Osteoblast (primary cell): ENCODE measurements around the gene SAC3D1. TPM values are rescaled to one million over a fixed set of nuclear protein-coding genes. Genes with fewer than 3 reads are reported as not detected.

Source experiments
- DNase-seq: peaks from one replicate; pipeline ENCODE4 v3.0.0; 2011; ENCODE audit warnings: low spot score, mixed read lengths; ENCODE audit not compliant: insufficient read length; ENCODE audit errors: missing footprints
- H2AFZ ChIP-seq: 2 replicates; pipeline ENCODE4 v1.6.0; 2011; ENCODE audit warnings: mild to moderate bottlenecking, low read length
- H3K27ac ChIP-seq: 2 replicates; pipeline ENCODE4 v1.5.1; 2011; ENCODE audit warnings: mild to moderate bottlenecking, low read depth, low read length, moderate library complexity
- H3K27me3 ChIP-seq: 2 replicates; pipeline ENCODE4 v1.6.0; 2012; ENCODE audit warnings: mild to moderate bottlenecking, control low read depth, inconsistent platforms, low read length, moderate library complexity; ENCODE audit not compliant: insufficient read depth
- H3K36me3 ChIP-seq: 2 replicates; pipeline ENCODE4 v1.5.1; 2011; ENCODE audit warnings: mild to moderate bottlenecking, low read length, control low read depth, moderate library complexity; ENCODE audit not compliant: insufficient read depth
- H3K4me1 ChIP-seq: 2 replicates; pipeline ENCODE4 v1.5.1; 2011; ENCODE audit warnings: mild to moderate bottlenecking, low read length, control low read depth, moderate library complexity; ENCODE audit not compliant: insufficient read depth
- H3K4me2 ChIP-seq: 2 replicates; pipeline ENCODE4 v1.6.0; 2011; ENCODE audit warnings: mild to moderate bottlenecking, low read length; ENCODE audit not compliant: insufficient read depth
- H3K4me3 ChIP-seq: fragments of 200-600 bp; sonication (generic); 3 replicates; pipeline ENCODE4 v1.5.1; 2012; ENCODE audit warnings: mild to moderate bottlenecking, low read length, inconsistent platforms; ENCODE audit not compliant: insufficient read depth
- H3K79me2 ChIP-seq: 2 replicates; pipeline ENCODE4 v1.6.0; 2012; ENCODE audit warnings: mild to moderate bottlenecking, low read length, control low read depth, inconsistent platforms; ENCODE audit not compliant: insufficient read depth
- H3K9me3 ChIP-seq: 2 replicates; pipeline ENCODE4 v1.5.1; 2011; ENCODE audit warnings: low read depth, low read length, control low read depth
- H4K20me1 ChIP-seq: 2 replicates; pipeline ENCODE4 v1.6.0; 2012; ENCODE audit warnings: mild to moderate bottlenecking, low read length, control low read depth; ENCODE audit not compliant: insufficient read depth
- CTCF ChIP-seq: IDR thresholded peaks from 2 replicates; pipeline ENCODE4 v1.5.1; 2011; ENCODE audit warnings: mild to moderate bottlenecking, low read depth, low read length, moderate library complexity; ENCODE audit errors: extremely low read depth
- total RNA-seq: library from RNA; depleted of rRNA; stranded (reverse); fragments of >200 nt; gene quantifications from 2 replicates; pipeline ENCODE4 v1.2.3, GENCODE V29; 2012

The SAC3D1 gene
- total RNA-seq, 1 donor: 7.6 TPM

DNA sequence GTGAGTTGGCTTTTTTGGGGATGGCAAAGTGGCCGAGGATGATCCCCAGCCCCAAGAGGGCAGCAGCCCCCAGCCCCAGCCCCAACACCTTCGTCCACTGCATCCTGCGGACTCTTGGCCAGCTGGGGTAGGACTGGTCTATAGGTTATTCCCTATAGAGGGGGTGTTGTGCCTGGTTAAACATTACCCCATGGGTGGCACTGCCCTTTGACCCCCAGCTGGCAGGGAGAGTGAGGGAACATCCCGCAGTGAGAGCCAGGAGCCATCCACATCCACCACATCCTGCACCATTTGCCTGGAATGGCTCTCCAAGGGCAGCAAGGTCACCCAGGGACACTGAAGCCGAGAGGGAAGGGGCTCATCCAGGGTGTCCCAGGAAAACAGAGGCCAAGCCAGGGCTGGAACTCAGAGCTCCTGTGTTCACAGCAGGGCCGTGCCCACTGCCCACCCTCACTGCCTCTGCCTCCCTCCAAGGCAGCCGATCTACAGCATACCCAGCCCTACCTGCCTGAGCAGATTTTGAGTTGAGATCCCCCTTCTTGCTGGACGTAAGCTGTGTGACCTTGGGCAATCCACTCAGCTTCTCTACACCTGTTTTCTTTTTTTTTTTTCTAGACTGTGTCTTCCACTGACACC, 17.5 kb downstream of the SAC3D1 start, which contains the start of gene NAALADL1:
Gene NAALADL1 (minus strand): TSS at position 135 of the 636 bp plus-strand sequence. CDS start 32 bp downstream, at position 103.
- H3K4me3 ChIP-seq: no peak within 1 kb of the TSS
- H4K20me1 ChIP-seq: no peaks in the 10 kb centered on the region
- H3K4me1 ChIP-seq: no peaks in the 10 kb centered on the region
- no peaks in the 10 kb centered on the region for H3K9me3 ChIP-seq
- no peak within 1 kb of the TSS for H3K4me2 ChIP-seq
- TF ChIP-seq CTCF: no peak
- no peak within 1 kb of the TSS for H2AFZ ChIP-seq
- no peak within 1 kb of the TSS for H3K27ac ChIP-seq
- H3K79me2 ChIP-seq: no peaks in the 10 kb centered on the region
- no peaks in the 10 kb centered on the region for H3K36me3 ChIP-seq
- peaks cover 9% of the 10 kb centered on the region for H3K27me3 ChIP-seq
- DNase-seq: peak; percentile 62

DNA sequence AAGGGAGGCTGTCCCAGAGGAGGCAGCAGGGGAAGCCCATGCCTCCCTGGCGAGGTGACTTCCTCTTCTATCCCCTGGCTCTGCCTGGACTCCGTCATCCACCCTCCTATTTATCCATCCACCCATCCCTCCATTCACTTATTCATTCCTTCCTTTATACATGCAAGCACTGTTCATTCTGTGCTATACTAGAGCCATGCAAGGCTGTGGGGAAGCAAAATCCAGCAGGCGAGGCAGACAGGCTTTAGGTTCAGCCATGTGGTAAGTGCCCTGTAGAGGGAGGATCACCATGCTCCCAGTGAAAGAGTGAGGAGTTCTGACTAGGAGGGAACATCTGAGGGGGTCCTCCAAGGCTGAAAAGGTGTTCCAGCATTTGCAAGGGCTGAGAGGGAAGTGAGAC, 18.5 kb downstream of the SAC3D1 start:
- no peaks in the 10 kb centered on the region for H3K79me2 ChIP-seq
- no peak overlapping the region for H3K27ac ChIP-seq
- TF ChIP-seq CTCF: no peak
- H3K9me3 ChIP-seq: no peaks in the 10 kb centered on the region
- H3K4me1 ChIP-seq: no peaks in the 10 kb centered on the region
- H3K4me2 ChIP-seq: no peak overlapping the region
- no peak overlapping the region for H3K4me3 ChIP-seq
- H3K36me3 ChIP-seq: no peaks in the 10 kb centered on the region
- no peak overlapping the region for H2AFZ ChIP-seq
- no peaks in the 10 kb centered on the region for H4K20me1 ChIP-seq
- peaks cover 5% of the 10 kb centered on the region for H3K27me3 ChIP-seq
- DNase-seq: peak; percentile 42

DNA sequence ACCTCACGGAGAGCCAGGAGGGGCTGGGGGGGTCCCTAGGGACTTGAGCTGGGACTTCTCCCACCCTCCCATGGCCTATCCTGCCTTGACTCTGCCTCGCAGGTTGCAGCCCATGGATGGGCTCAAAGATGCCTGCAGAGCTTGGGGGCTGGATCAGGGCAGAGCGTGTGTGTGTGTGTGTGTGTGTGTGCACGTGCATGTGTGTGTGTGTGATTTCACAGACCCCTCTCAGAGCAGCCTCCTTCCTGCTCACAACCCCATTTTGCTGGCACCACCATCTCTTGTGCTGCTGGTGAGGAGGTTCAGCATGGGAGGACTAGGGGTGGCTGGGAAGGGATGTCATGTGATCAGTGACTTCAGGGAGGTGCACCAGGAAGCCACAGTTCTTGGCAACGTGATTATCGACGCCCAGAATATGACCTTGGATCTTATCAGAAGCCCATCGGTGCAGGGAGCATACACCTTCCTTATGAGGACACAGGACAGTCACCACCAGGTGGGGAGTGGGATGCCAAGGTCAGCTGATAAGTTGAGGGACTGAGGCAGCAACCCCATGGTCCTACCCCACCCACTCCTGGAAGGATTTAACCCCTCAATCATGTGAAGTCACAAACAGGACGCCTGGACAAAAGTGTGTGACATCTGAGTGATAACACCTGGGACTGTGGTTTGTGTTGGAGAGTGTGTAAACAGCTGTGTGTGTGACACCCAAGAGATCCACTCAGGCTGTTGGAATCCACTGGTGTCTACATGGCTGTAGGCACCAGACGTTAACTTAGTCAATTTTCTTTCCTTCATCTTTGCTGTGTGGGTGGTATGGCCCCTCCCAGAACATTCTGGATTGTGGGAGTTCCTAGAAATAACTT, 19.2 kb downstream of the SAC3D1 start:
- no peak overlapping the region for H3K27ac ChIP-seq
- TF ChIP-seq CTCF: no peak
- H4K20me1 ChIP-seq: no peaks in the 10 kb centered on the region
- H3K79me2 ChIP-seq: no peaks in the 10 kb centered on the region
- H3K36me3 ChIP-seq: no peaks in the 10 kb centered on the region
- H2AFZ ChIP-seq: no peak overlapping the region
- no peaks in the 10 kb centered on the region for H3K9me3 ChIP-seq
- peak; percentile 69 for DNase-seq
- H3K4me1 ChIP-seq: no peaks in the 10 kb centered on the region
- H3K4me3 ChIP-seq: no peak overlapping the region
- peaks cover 3% of the 10 kb centered on the region for H3K27me3 ChIP-seq
- H3K4me2 ChIP-seq: no peak overlapping the region

DNA sequence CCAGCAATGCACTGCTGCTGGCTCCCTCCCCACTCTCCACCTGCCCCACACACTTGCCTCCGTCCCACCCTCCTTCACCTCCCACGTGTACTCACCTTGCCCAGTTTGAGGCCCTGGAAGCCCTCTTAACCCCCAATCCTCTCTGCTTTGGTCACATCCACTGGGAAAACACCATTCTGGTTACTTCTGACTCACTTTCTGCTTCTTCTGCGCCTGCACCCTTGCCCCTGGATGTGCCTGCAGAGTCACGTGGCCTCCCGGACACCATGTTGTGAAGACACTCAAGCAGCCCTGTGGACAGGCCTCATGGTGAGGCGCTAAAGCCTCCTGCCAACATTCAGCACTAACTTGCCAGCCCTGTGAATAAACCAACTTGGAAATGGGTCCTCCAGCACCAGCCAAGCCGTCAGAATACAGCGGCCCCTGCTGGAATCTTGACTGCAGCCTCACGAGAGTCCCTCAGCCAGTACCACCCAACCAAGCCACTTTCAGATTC, 20.0 kb downstream of the SAC3D1 start:
- peaks cover 3% of the 10 kb centered on the region for H3K27me3 ChIP-seq
- DNase-seq: peak; percentile 71

More for the DNA sequence above, 20.0 kb downstream of the SAC3D1 start:
- no peak overlapping the region for H3K4me3 ChIP-seq
- no peaks in the 10 kb centered on the region for H3K79me2 ChIP-seq
- TF ChIP-seq CTCF: peak; percentile 32
- no peak overlapping the region for H2AFZ ChIP-seq
- no peak overlapping the region for H3K4me2 ChIP-seq
- no peak overlapping the region for H3K27ac ChIP-seq
- no peaks in the 10 kb centered on the region for H3K9me3 ChIP-seq
- H4K20me1 ChIP-seq: no peaks in the 10 kb centered on the region
- no peaks in the 10 kb centered on the region for H3K36me3 ChIP-seq
- H3K4me1 ChIP-seq: no peaks in the 10 kb centered on the region
